Duodenal mucosa (tissue), 2 donors: ENCODE data around the gene NSFL1C.

Experiments
- H3K27ac ChIP-seq: one replicate; pipeline ENCODE4 v1.7.0; 2013; ENCODE audit warnings: low read depth, low read length
- H3K27me3 ChIP-seq, 2 donors: one replicate each; pipeline ENCODE4 v1.7.0; 2013; ENCODE audit warnings: low read length in 2 of 2, control low read depth in 1 of 2; ENCODE audit not compliant: insufficient read depth in 2 of 2, control insufficient read depth in 1 of 2
- H3K36me3 ChIP-seq, 2 donors: one replicate each; pipeline ENCODE4 v1.7.0; 2013; ENCODE audit warnings: low read length in 2 of 2, control low read depth in 1 of 2; ENCODE audit not compliant: insufficient read depth in 2 of 2, control insufficient read depth in 1 of 2
- H3K4me1 ChIP-seq, 2 donors: one replicate each; pipeline ENCODE4 v1.7.0; 2013; ENCODE audit warnings: low read length in 2 of 2, control low read depth in 1 of 2; ENCODE audit not compliant: insufficient read depth in 2 of 2, control insufficient read depth in 1 of 2
- H3K4me3 ChIP-seq, 2 donors: one replicate each; pipeline ENCODE4 v1.7.0; 2013; ENCODE audit warnings: low read length in 2 of 2, low read depth in 1 of 2
- H3K9ac ChIP-seq, 2 donors: one replicate each; pipeline ENCODE4 v1.7.0; 2013; ENCODE audit warnings: low read length in 2 of 2, low read depth in 1 of 2
- H3K9me3 ChIP-seq, 2 donors: one replicate each; pipeline ENCODE4 v1.7.0; 2013; ENCODE audit warnings: low read length in 2 of 2, control low read depth in 1 of 2; ENCODE audit not compliant: control insufficient read depth in 1 of 2

Gene NSFL1C

GRCh38 chr20:1396702-1397101 lies 69.9 kb downstream of the NSFL1C start:
- no peaks in the 10 kb centered on the region for H3K9me3 ChIP-seq
- H3K36me3 ChIP-seq, result no peaks in the 10 kb centered on the region
- H3K4me3 ChIP-seq, result no peak overlapping the region
- no peaks in the 10 kb centered on the region for H3K27me3 ChIP-seq
- H3K4me1 ChIP-seq, result peaks cover 28 to 43% of the 10 kb centered on the region in 2 donors
- H3K9ac ChIP-seq, result no peak overlapping the region
- no peak overlapping the region for H3K27ac ChIP-seq

DNA sequence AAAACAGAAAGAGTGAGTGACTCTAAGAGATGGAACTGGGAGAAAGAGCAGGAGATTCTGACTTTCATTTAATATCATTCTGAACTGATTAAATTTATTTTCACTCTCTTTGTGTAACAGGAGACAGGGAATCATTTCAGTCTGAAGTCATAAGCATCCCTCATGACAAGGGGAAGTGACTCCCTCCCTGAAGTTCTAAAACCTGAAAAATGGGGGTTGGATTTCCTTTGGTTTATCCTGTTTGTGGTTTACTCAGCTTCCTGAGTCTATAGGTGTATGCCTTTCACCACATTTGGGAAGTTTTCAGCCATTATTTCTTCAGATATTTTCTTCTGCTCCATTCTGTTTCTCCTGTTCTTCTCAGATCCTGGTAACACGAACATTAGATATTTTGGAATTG lies 70.4 kb downstream of the NSFL1C start:
- Histone ChIP-seq H3K4me3 (no peak overlapping the region), H3K27ac (no peak overlapping the region), H3K9ac (no peak overlapping the region), H3K36me3 (no peaks in the 10 kb centered on the region), H3K9me3 (no peaks in the 10 kb centered on the region), H3K27me3 (no peaks in the 10 kb centered on the region), H3K4me1 (peaks cover 28 to 43% of the 10 kb centered on the region in 2 donors)

GRCh38 chr20:1394686-1395085 lies 72.0 kb downstream of the NSFL1C start:
- peaks cover 0 to 3% of the 10 kb centered on the region in 2 donors for H3K36me3 ChIP-seq
- H3K4me1 ChIP-seq, result peaks cover 41% of the 10 kb centered on the region in 2 donors
- no peaks in the 10 kb centered on the region for H3K9me3 ChIP-seq
- no peak overlapping the region for H3K4me3 ChIP-seq
- H3K27me3 ChIP-seq, result no peaks in the 10 kb centered on the region
- no peak overlapping the region for H3K9ac ChIP-seq
- H3K27ac ChIP-seq, result no peak overlapping the region

- Histone ChIP-seq H3K9ac (peak overlapping the region; percentile 63 to 75), H3K9me3 (no peaks in the 10 kb centered on the region), H3K4me1 (peaks cover 41 to 44% of the 10 kb centered on the region in 2 donors), H3K27me3 (no peaks in the 10 kb centered on the region), H3K27ac (peak overlapping the region; percentile 71), H3K36me3 (peaks cover 0 to 9% of the 10 kb centered on the region in 2 donors), H3K4me3 (peak overlapping the region; percentile 89 to 96)
Observed at GRCh38 chr20:1393507-1393882, 73.2 kb downstream of the NSFL1C start.

DNA sequence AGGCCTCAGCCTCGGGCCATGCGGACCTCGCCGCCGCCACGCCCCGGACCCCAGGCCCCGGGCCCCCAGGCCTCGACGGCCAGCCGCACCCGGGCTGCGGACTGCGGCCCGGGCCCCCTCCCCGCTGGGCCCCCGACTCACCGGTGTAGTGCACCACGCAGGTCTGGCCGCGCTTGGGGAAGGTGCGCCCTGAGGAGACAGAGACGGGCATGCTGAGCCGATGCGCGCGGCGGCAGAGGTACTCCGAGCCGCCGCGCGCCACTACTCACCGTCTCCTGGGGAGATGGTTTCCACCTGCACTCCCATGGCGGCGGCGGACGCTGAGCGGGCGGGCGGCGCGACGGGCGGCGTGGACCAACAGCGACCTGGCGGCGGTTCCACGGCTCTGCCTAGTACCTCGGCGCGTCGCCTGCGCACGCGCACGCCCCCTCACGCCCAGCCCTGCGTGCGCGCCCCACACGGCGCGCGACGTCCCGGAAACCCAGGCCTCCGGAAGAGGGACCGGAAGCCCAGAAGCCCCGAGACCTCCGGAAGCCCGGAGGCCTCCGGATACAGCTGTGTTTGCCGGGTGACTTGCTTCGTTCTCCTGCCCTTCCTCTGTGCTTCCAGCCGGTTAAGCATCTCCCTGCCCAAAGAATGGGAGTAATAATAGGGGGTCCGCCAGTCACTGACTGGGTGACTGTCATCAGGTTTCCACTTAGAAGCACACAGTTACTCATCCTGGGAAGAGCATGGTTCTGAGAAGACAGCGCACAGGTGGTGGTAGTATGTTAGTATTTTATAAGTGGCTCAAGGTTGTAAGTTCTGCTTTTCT lies 73.7 kb downstream of the NSFL1C start, which contains the start of gene FKBP1A:
FKBP1A (minus strand) TSS at position 362 of the 814 bp plus-strand sequence; CDS start at position 306, 56 bp downstream.
- peaks cover 41 to 45% of the 10 kb centered on the region in 2 donors for H3K4me1 ChIP-seq

DNA sequence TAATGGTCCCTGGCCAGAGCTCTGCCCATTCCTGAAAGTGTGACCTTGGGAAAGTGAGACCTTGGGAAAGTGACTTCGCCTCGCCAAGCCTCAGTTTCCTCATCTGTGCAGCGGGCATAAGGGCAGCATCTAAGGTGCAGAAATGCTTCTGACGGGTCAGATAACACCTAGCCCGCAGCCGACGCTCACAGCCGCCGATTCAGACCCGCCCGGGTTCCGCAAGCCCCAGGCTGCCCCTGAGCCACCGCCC lies 74.3 kb downstream of the NSFL1C start:
- H3K4me3 ChIP-seq, result peak overlapping the region; percentile 89 to 96
- H3K27me3 ChIP-seq, result no peaks in the 10 kb centered on the region
- H3K36me3 ChIP-seq, result peaks cover 0 to 9% of the 10 kb centered on the region in 2 donors
- peak overlapping the region; percentile 64 to 82 for H3K9ac ChIP-seq
- peaks cover 41 to 51% of the 10 kb centered on the region in 2 donors for H3K4me1 ChIP-seq
- H3K27ac ChIP-seq, result peak overlapping the region; percentile 71
- no peaks in the 10 kb centered on the region for H3K9me3 ChIP-seq

More for the DNA sequence above, 73.7 kb downstream of the NSFL1C start, which contains the start of gene FKBP1A:
- Histone ChIP-seq H3K4me3 (peak within 1 kb of the TSS; percentile 89 to 96), H3K9ac (peak within 1 kb of the TSS; percentile 64 to 82), H3K36me3 (peaks cover 0 to 9% of the 10 kb centered on the region in 2 donors), H3K27me3 (no peaks in the 10 kb centered on the region), H3K27ac (peak within 1 kb of the TSS; percentile 71), H3K9me3 (no peaks in the 10 kb centered on the region)
